IPS-18a (cell line): ENCODE results near the gene AMH.
"Not testable (repeated sequence)": the region's sequence is repeated elsewhere in the genome, so short reads cannot be mapped to it uniquely, and the experiment has no call there.

Source experiments
- H3K27ac ChIP-seq: one replicate; pipeline ENCODE4 v1.5.1; 2013; ENCODE audit warnings: low read length
- H3K27me3 ChIP-seq: one replicate; pipeline ENCODE4 v1.6.1; 2013; ENCODE audit warnings: mild to moderate bottlenecking, low read length; ENCODE audit not compliant: control insufficient read depth, insufficient read depth
- H3K36me3 ChIP-seq: one replicate; pipeline ENCODE4 v1.6.1; 2013; ENCODE audit warnings: low read depth, low read length; ENCODE audit not compliant: control insufficient read depth
- H3K4me1 ChIP-seq: one replicate; pipeline ENCODE4 v1.6.1; 2013; ENCODE audit warnings: low read depth, low read length; ENCODE audit not compliant: control insufficient read depth
- H3K4me3 ChIP-seq: one replicate; pipeline ENCODE4 v1.5.1; 2013; ENCODE audit warnings: low read length
- H3K9ac ChIP-seq: one replicate; pipeline ENCODE4 v1.6.1; 2013; ENCODE audit warnings: mild to moderate bottlenecking, low read length, moderate library complexity
- H3K9me3 ChIP-seq: one replicate; pipeline ENCODE4 v1.6.1; 2013; ENCODE audit warnings: low read depth, low read length; ENCODE audit not compliant: control insufficient read depth

Gene AMH

DNA sequence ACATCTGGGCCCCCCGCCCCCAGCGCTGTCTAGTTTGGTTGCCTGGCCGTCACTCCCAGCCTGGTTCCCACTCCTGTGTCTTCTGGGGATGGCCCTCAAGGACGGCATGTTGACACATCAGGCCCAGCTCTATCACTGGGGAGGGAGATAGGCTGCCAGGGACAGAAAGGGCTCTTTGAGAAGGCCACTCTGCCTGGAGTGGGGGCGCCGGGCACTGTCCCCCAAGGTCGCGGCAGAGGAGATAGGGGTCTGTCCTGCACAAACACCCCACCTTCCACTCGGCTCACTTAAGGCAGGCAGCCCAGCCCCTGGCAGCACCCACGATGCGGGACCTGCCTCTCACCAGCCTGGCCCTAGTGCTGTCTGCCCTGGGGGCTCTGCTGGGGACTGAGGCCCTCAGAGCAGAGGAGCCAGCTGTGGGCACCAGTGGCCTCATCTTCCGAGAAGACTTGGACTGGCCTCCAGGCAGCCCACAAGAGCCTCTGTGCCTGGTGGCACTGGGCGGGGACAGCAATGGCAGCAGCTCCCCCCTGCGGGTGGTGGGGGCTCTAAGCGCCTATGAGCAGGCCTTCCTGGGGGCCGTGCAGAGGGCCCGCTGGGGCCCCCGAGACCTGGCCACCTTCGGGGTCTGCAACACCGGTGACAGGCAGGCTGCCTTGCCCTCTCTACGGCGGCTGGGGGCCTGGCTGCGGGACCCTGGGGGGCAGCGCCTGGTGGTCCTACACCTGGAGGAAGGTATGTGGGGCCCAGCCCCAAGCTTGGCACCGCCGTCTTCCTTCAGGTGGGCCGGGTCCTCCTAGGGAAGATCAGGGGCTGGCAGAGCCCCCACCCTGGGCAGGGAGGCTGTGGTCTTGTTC lies at the start of gene AMH:
Gene AMH (plus strand): TSS at position 314 of the 857 bp plus-strand sequence. CDS start 10 bp downstream, at position 324.
- H3K4me3 ChIP-seq, result no peak within 1 kb of the TSS
- no peaks in the 10 kb centered on the region for H3K4me1 ChIP-seq
- no peak within 1 kb of the TSS for H3K27ac ChIP-seq
- no peaks in the 10 kb centered on the region for H3K9me3 ChIP-seq
- no peak within 1 kb of the TSS for H3K9ac ChIP-seq
- peaks cover 32% of the 10 kb centered on the region for H3K36me3 ChIP-seq
- H3K27me3 ChIP-seq, result peaks cover 24% of the 10 kb centered on the region

DNA sequence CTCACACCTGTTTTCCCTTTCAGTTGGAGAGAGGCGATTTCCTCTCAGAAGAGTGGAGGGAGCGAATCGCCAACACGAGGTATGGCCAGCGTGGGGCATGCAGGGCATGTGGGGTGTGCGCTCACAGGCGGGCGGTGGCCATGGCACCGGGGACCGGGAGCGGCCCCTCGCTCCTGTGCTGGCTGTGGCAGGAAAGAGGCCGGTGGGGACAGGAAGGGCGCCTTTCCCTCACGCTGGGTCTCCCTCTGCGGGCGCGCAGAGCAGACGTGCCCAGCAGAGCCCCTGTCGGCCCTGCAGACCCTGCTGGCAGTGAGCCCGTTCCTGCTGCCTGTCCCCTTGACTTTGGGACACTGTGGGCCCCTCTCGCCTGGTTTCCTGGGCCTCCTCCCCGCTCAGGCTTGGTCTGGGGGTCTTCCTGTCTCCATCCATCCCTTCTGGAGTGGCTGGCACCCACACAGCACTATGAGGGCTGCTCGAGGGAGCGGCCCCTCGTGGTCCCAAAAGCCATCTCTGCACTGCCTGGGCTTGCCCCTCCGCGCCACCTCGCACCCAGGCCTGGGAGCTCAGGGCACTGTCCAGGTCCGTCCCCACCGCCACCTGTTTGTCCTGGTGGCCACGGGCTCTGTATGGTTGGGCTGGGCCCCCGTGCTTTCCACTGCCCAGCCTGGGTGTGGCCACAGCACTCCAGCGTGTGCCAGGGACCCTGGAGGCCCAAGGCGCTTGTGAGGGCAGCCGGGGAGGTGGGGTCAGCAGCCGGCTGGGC lies 49.1 kb upstream of the AMH start:
- Histone ChIP-seq H3K4me3 (no peak overlapping the region), H3K9me3 (no peaks in the 10 kb centered on the region), H3K9ac (no peak overlapping the region), H3K27ac (no peak overlapping the region), H3K27me3 (no peaks in the 10 kb centered on the region), H3K4me1 (no peaks in the 10 kb centered on the region), H3K36me3 (no peaks in the 10 kb centered on the region)

DNA sequence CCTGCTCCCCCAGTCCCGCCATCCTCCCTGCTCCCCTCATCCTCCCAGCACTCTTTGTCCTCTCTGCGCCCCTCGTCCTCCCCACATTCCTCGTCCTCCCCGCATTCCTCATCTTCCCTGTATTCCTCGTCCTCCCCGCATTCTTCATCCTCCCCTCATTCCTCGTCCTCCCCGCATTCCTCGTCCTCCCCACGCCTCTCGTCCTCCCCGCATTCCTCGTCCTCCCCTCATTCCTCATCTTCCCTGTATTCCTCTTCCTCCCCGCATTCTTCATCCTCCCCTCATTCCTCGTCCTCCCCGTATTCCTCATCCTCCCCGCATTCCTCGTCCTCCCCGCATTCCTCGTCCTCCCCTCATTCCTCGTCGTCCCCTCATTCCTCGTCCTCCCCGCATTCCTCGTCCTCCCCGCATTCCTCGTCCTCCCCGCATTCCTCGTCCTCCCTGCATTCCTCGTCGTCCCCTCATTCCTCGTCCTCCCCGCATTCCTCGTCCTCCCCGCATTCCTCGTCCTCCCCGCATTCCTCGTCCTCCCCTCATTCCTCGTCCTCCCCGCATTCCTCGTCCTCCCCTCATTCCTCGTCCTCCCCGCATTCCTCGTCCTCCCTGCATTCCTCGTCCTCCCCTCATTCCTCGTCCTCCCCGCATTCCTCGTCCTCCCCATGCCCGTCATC lies 48.4 kb upstream of the AMH start:
- not testable (repeated sequence) for H3K4me3 ChIP-seq, H3K4me1 ChIP-seq, H3K36me3 ChIP-seq, H3K9me3 ChIP-seq, H3K27ac ChIP-seq, H3K27me3 ChIP-seq, H3K9ac ChIP-seq

DNA sequence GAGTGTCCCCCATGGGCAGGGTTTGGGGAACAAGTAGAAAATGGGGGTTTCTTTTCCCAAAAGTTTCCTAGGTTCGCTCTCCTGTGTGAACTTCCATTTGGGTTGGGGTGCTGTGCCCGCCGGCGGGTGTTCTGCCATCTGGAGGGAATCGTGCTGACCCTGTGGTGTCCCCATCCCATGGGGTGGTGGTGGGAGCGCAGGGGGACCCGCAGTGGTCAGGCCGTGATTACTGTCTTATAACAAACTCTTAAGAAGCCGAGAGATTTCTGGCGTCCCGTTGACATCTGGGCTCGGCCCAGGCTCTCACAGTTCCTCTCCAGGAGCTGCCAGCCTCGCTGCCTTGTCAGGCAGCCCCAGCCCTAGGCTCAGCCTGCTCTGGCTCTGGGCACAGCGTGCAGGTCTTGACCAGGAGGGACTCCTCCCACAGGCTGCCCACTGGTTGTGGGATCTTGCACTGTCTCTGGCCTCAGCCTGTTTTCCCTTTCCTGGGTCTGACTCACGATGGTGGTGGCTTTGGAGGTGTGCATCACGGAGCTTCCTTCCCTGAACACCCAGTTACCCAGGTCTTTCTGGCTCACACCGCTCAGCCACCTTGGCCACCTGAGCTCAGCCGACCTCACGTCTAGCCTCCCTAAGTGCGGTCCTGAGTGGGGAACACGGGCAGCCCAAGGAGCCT lies 47.5 kb upstream of the AMH start:
- Histone ChIP-seq H3K27ac (no peak overlapping the region), H3K36me3 (no peaks in the 10 kb centered on the region)

DNA sequence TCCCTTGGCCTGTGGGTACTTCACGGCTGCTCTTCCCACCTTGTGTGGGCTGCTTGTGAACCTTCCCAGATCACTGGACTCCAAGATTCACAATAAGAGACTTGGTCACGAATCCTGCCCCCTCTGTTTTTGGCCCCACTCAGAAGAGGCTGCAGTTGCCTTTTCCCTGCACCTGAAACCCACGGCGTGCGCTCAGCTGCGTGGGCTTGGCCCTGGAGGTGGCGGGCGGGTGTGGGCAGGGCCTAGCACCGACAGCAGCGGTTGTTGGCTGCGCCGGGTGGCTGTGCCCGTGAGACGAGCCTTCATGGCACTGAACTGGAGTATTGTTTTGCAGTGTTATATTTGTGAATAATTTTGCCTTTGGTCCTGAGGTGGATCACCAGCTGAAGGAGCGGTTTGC lies 46.8 kb upstream of the AMH start:
- no peaks in the 10 kb centered on the region for H3K9me3 ChIP-seq
- no peaks in the 10 kb centered on the region for H3K27me3 ChIP-seq
- no peaks in the 10 kb centered on the region for H3K4me1 ChIP-seq
- no peaks in the 10 kb centered on the region for H3K36me3 ChIP-seq
- H3K9ac ChIP-seq, result no peak overlapping the region
- H3K4me3 ChIP-seq, result no peak overlapping the region
- H3K27ac ChIP-seq, result no peak overlapping the region

More for the DNA sequence above, 47.5 kb upstream of the AMH start:
- no peaks in the 10 kb centered on the region for H3K27me3 ChIP-seq
- no peaks in the 10 kb centered on the region for H3K9me3 ChIP-seq
- H3K9ac ChIP-seq, result no peak overlapping the region
- H3K4me1 ChIP-seq, result no peaks in the 10 kb centered on the region
- H3K4me3 ChIP-seq, result no peak overlapping the region

DNA sequence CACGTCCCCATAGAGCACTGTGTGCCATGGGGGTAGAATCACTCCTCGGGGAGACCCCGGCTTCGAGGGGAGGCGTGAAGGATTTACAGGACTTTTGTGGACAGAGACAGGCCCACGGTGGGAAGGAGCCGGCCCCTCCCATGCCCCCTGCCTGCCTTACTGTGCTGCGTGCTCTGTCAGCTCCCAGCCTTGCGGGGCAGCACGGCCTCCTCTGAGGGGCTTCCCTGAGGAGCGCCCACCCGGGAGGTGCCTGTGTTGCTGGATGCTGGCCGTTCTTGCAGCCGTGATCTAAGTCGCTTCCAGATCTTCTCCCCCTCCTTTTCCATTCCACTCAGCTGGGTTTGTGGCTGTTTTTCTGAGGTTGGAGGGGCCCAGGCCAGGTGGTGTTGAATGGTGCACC lies 42.1 kb upstream of the AMH start:
- H3K36me3 ChIP-seq, result peaks cover 14% of the 10 kb centered on the region
- H3K4me3 ChIP-seq, result no peak overlapping the region
- H3K9ac ChIP-seq, result no peak overlapping the region
- no peaks in the 10 kb centered on the region for H3K9me3 ChIP-seq
- H3K27ac ChIP-seq, result no peak overlapping the region
- H3K27me3 ChIP-seq, result no peaks in the 10 kb centered on the region
- no peaks in the 10 kb centered on the region for H3K4me1 ChIP-seq

DNA sequence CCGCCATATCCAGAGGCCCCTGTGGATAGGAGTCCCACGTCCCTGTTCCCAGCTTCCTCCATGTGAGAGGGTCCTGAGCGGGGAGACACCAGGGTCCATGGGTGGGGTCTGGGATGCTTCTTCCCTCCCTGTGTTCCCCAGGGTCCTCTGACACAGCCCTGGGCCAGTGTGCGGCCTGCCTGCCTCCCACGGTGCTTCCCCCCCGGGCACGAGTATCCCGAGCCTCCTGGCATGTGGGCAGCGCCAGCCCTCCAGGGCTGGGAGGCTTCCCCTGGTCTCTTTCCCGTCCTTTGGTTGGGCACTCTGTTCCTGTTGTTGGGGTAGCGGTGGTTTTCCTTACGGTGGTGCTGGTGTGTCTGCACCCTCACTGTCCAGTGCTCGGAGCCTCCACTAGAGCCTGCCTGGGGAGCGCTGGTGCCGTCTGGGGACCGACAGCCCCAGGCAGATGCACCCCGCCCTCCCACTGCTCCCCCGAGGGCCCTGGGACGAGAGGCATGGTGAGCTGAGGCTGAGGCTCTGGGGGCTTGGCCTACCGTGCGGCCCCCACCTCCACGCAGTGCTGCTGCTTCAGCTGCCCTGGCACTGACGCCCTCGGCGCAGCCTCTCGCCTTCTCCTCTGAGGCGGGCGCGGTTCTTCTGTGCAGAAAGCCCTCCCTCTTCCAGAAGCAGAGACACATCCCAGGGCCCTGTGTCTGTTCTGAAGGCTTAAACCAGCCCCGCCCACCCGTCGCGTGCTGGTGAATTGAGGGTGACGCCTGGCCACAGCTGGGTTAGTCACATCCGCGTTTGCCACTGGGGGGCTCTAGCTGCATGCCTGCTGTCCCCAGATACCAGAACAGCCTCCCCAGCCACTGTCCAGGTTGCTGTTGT lies 40.9 kb upstream of the AMH start:
- H3K4me1 ChIP-seq, result no peaks in the 10 kb centered on the region
- no peaks in the 10 kb centered on the region for H3K9me3 ChIP-seq
- no peaks in the 10 kb centered on the region for H3K27me3 ChIP-seq
- no peak overlapping the region for H3K9ac ChIP-seq
- no peak overlapping the region for H3K27ac ChIP-seq
- peaks cover 15% of the 10 kb centered on the region for H3K36me3 ChIP-seq
- H3K4me3 ChIP-seq, result no peak overlapping the region

DNA sequence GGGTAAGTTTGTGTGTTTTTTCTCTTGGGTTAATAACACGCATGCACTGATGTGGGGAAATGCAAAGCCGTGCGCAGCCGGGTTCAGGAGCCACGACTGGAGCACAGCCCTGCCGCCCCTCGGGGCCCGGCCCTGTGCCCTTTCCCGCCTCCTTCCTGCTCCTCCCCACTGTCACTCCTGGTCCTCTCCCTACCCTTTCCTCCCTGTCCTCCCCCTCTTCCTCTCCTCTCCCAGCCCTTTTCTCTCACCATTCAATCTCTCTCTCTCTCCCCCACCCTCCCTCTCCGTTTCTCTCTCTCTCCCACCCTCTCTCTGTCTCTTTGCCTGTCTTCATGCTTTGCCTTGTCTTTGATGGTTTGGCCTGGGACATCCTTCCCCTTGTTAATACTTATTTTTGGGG lies 40.1 kb upstream of the AMH start:
- Histone ChIP-seq H3K27ac (no peak overlapping the region), H3K36me3 (peaks cover 17% of the 10 kb centered on the region), H3K27me3 (no peaks in the 10 kb centered on the region), H3K4me1 (no peaks in the 10 kb centered on the region), H3K9me3 (no peaks in the 10 kb centered on the region), H3K9ac (no peak overlapping the region), H3K4me3 (no peak overlapping the region)

DNA sequence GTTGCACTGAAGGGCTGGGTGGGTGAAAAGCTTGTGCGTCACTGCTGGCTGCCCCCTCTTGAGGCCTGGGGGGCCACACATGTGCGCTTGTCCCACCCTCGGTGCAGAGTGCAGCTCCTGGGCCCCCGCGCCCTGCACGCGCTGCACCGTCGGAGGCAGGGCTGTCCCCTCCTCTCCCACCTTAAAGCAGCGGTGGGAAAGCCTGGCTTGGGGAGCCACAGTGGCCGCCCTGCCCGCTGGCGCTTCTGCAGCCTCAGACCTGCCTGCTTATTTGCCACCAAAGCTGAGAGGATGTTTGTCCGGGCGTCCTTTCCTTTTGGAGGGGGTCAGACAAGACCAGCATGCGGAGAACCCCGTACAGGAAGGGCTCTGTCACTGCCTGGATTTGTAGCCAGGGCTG lies 39.7 kb upstream of the AMH start:
- H3K9me3 ChIP-seq, result no peaks in the 10 kb centered on the region
- H3K36me3 ChIP-seq, result peaks cover 21% of the 10 kb centered on the region
- H3K27ac ChIP-seq, result no peak overlapping the region
- H3K27me3 ChIP-seq, result no peaks in the 10 kb centered on the region
- no peak overlapping the region for H3K9ac ChIP-seq
- H3K4me1 ChIP-seq, result no peaks in the 10 kb centered on the region
- H3K4me3 ChIP-seq, result no peak overlapping the region

DNA sequence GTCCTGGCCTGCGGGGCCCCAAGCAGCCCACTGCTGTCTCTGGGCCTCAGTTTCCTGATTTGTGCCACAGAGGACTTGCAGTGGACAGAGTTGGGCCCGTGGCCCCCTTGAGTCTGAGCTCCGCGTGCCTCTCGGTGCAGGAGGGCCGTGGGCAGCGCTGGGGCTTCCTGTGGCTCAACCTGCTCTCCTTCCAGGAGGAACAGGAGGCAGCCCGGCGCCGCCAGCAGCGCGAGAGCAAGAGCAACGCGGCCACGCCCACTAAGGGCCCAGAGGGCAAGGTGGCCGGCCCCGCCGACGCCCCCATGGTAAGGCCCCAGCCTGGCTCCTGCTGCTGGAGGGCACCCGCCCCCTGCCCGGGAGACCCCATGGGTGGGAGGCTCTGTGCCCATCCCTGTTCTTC lies 38.9 kb upstream of the AMH start:
- Histone ChIP-seq H3K27ac (no peak overlapping the region), H3K4me1 (no peaks in the 10 kb centered on the region), H3K27me3 (no peaks in the 10 kb centered on the region), H3K9ac (no peak overlapping the region), H3K36me3 (peaks cover 22% of the 10 kb centered on the region), H3K4me3 (no peak overlapping the region), H3K9me3 (no peaks in the 10 kb centered on the region)
